ENCODE data around the gene SLC8A1. TPM values are rescaled to one million over a fixed set of nuclear protein-coding genes. Genes with fewer than 3 reads are reported as not detected.

SLC8A1 gene
- total RNA-seq, 2 donors from 2014 or later: 4.7 to 6.3 TPM

- H3K4me3 ChIP-seq (ENCODE audit: low read length): no peak overlapping the region
- H3K36me3 ChIP-seq (ENCODE audit: control insufficient read depth, insufficient read depth, low read length): no peaks in the 10 kb centered on the region
- TF ChIP-seq, protein P1, sequence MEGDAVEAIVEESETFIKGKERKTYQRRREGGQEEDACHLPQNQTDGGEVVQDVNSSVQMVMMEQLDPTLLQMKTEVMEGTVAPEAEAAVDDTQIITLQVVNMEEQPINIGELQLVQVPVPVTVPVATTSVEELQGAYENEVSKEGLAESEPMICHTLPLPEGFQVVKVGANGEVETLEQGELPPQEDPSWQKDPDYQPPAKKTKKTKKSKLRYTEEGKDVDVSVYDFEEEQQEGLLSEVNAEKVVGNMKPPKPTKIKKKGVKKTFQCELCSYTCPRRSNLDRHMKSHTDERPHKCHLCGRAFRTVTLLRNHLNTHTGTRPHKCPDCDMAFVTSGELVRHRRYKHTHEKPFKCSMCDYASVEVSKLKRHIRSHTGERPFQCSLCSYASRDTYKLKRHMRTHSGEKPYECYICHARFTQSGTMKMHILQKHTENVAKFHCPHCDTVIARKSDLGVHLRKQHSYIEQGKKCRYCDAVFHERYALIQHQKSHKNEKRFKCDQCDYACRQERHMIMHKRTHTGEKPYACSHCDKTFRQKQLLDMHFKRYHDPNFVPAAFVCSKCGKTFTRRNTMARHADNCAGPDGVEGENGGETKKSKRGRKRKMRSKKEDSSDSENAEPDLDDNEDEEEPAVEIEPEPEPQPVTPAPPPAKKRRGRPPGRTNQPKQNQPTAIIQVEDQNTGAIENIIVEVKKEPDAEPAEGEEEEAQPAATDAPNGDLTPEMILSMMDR (conservative IDR thresholded peaks at IDR 0.05): no peak
- DNase-seq: no peak
- no peaks in the 10 kb centered on the region for H3K4me1 ChIP-seq (ENCODE audit: control insufficient read depth, insufficient read depth, low read length)
- Mint-ChIP-seq H3K36me3 (ENCODE audit: low read depth) (no peaks in the 10 kb centered on the region), H3K4me1 (peaks cover 7% of the 10 kb centered on the region), H3K27me3 (ENCODE audit: insufficient read depth) (no peaks in the 10 kb centered on the region), H3K9me3 (no peaks in the 10 kb centered on the region), H3K4me3 (no peak overlapping the region), H3K27ac (no peak overlapping the region)
- no peak overlapping the region for H3K27ac ChIP-seq (ENCODE audit: low read depth, low read length)
- no peaks in the 10 kb centered on the region for H3K27me3 ChIP-seq (ENCODE audit: control insufficient read depth, insufficient read depth, low read length, poor library complexity, severe bottlenecking)
- H3K9ac ChIP-seq (ENCODE audit: extremely low read depth, low read length, poor library complexity, severe bottlenecking): no peak overlapping the region
- WGBS, 2 experiments (ENCODE audit: insufficient coverage in 1 of 2, insufficient read length in 1 of 2): 92 to 94% methylated on average over 2 to 6 of the region's 6 CpGs
- no peaks in the 10 kb centered on the region for H3K9me3 ChIP-seq (ENCODE audit: control insufficient read depth, low read length)
Measured at GRCh38 chr2:40256008-40256407, 195.9 kb downstream of the SLC8A1 start.

DNA sequence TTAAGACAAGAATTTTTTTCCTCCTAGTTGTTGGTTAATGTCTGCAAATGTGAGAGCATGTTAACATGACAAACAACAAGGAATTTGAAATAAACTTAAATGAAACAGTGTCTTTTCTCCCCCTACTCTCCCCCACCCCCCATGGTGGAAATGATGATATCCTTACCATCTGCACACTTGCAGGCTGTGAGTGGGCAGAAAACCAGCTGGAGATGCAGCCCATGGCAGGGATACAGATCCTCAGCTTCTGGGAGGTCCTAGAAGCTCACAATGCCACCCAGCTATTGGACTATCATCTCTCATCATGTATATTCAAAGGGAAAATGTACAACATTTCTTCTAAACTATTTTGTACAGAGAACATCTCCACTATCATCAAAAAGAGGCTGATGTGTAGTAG lies 196.8 kb downstream of the SLC8A1 start:
- TF ChIP-seq, protein P1 (conservative IDR thresholded peaks at IDR 0.05): no peak
- H3K4me3 Mint-ChIP-seq: no peak overlapping the region
- no peaks in the 10 kb centered on the region for H3K36me3 Mint-ChIP-seq (ENCODE audit: low read depth)
- peaks cover 7% of the 10 kb centered on the region for H3K4me1 Mint-ChIP-seq
- DNase-seq: no peak
- no peaks in the 10 kb centered on the region for H3K27me3 Mint-ChIP-seq (ENCODE audit: insufficient read depth)
- no peaks in the 10 kb centered on the region for H3K9me3 Mint-ChIP-seq
- H3K27me3 ChIP-seq (ENCODE audit: control insufficient read depth, insufficient read depth, low read length, poor library complexity, severe bottlenecking): no peaks in the 10 kb centered on the region
- H3K27ac Mint-ChIP-seq: no peak overlapping the region
- no peak overlapping the region for H3K4me3 ChIP-seq (ENCODE audit: low read length)
- H3K36me3 ChIP-seq (ENCODE audit: control insufficient read depth, insufficient read depth, low read length): no peaks in the 10 kb centered on the region
- H3K27ac ChIP-seq (ENCODE audit: low read depth, low read length): no peak overlapping the region
- H3K9ac ChIP-seq (ENCODE audit: extremely low read depth, low read length, poor library complexity, severe bottlenecking): no peak overlapping the region
- no peaks in the 10 kb centered on the region for H3K4me1 ChIP-seq (ENCODE audit: control insufficient read depth, insufficient read depth, low read length)
- H3K9me3 ChIP-seq (ENCODE audit: control insufficient read depth, low read length): no peaks in the 10 kb centered on the region

GRCh38 chr2:40254611-40255010 lies 197.3 kb downstream of the SLC8A1 start:
- Histone ChIP-seq H3K9ac (ENCODE audit: extremely low read depth, low read length, poor library complexity, severe bottlenecking) (no peak overlapping the region), H3K27me3 (ENCODE audit: control insufficient read depth, insufficient read depth, low read length, poor library complexity, severe bottlenecking) (no peaks in the 10 kb centered on the region), H3K27ac (ENCODE audit: low read depth, low read length) (no peak overlapping the region), H3K4me3 (ENCODE audit: low read length) (no peak overlapping the region), H3K4me1 (ENCODE audit: control insufficient read depth, insufficient read depth, low read length) (no peaks in the 10 kb centered on the region), H3K9me3 (ENCODE audit: control insufficient read depth, low read length) (no peaks in the 10 kb centered on the region), H3K36me3 (ENCODE audit: control insufficient read depth, insufficient read depth, low read length) (no peaks in the 10 kb centered on the region)
- Mint-ChIP-seq H3K9me3 (no peaks in the 10 kb centered on the region), H3K36me3 (ENCODE audit: low read depth) (no peaks in the 10 kb centered on the region), H3K27ac (no peak overlapping the region), H3K27me3 (ENCODE audit: insufficient read depth) (no peaks in the 10 kb centered on the region), H3K4me3 (no peak overlapping the region), H3K4me1 (peaks cover 9% of the 10 kb centered on the region)
- TF ChIP-seq, protein P1 (conservative IDR thresholded peaks at IDR 0.05): no peak
- no peak for DNase-seq
- 74 to 100% methylated on average over 1 of the region's 1 CpG for WGBS, 2 experiments (ENCODE audit: insufficient coverage in 1 of 2, insufficient read length in 1 of 2)
